NCI-H2029 (cell line): ENCODE measurements around the gene HIPK2.

Source experiments
- DNase-seq: peaks from one replicate; lab custom pipeline; 2025; lab: John Stamatoyannopoulos, UW

HIPK2 gene

DNA sequence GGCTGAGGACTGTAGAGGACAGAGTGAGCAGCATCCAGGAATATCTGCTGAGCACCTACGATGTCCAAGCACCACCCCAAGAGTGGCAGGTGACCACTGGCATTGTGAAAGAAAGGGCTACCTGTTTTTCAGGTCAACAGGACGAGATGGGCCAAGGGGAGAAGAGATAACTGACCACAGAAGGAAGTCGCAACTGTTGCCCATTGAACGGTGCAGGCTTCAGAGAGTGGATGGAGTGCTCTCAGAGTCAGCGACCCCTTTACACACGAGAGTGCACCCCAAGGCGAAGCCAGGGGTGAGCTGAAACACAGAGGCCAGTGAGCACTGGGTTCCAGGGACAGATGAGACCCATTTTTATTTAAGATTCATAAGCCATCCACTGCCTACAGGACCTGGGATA lies 42.3 kb downstream of the HIPK2 start:
- no peak for DNase-seq

DNA sequence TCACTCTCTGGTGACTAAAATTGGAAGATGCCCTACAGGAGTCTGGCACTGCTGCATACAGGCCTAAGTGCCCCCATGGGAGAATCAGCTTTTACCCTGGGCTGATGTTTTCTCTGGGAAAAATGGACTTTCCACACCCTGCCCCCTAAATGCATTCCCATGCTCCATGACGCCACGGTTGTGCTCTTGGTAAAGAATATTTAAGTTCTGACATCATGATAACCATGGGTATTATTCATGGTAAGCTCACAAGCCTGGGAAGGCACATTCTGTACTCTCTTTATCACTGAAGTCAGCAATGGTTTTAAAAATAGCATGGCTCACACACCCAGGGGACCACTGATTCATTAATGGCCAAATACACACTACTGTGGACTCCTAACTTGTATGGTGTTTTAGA lies 43.4 kb downstream of the HIPK2 start:
- no peak for DNase-seq

DNA sequence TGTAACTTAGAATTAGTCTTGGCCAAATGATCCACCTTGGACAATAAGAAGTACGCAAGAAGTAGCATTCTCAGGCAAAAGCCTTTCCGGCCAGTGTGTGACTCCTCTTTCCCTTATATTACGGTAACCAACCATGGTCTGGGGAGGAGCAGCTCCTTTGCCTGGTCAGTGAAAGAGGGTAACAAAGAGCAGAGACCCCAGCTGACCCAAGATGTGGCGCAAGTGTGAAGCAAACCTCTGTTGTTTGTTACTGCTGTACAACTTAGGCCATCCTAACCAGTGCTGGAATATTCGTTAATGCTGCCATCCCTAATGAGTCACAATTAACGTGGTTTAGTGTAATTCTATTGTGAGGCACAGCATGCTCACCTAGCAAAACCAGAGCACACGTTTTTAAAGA lies 44.0 kb downstream of the HIPK2 start:
- DNase-seq: no peak

DNA sequence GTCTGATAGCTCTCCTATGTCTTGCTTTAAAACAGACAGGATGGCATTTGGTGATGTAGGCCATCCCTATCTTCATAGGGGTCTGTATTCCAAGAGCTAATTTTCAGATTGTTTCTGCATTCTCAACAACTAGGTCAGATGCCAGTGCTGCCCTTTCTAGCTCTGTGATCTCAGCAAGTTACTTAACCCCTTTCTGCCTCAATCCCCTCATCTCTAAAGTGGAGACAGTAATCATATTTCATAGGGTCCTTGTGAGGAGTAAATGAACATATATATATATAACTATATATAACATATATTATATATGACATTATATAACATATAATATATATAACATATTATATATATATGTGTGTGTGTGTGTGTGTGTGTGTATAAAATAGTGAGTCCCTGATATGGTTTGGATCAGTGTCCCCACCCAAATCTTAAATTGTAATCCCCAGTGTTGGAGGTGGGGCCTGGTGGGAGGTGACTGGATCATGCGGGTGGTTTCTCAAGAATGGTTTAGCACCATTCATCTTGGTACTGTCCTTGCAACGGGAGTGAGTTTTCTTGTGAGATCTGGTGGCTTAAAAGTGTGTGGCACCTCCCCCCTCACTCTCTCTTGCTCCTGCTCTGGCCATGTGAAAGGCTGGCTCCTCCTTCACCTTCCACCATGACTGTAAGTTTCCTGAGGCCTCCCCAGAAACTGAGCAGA lies 45.2 kb downstream of the HIPK2 start:
- DNase-seq: no peak

DNA sequence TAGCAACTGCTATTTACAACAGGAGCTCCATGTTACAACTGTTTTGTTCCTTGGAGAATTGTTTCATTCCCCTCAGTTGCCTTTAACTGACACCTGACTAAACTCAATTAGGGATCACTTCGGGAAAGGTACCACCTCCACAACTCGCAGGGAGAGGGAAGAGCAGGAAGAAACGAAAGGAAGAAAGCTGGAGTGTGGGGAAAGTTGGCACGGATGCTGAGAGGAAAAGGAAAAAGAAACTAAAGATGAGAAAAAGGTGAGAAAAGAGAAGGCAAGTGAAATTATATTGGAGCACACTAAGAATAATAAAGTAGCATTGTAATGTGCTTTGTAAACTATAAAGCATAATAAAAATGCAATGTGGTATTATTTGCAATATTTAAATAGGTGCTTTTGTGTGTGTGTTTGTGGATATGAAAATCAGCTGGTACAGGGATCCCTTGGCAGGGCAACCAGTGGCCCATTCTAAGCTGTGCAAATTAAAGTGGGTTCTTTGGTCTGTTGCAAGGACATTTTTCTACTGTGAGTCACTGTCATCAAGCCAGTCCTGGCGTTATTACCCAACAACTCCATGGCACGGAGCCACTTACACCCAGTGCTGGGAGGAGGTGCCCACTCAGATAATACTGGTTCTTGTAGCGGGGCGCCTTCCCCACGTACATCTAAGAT lies 45.9 kb downstream of the HIPK2 start:
- peak; percentile 50 for DNase-seq

DNA sequence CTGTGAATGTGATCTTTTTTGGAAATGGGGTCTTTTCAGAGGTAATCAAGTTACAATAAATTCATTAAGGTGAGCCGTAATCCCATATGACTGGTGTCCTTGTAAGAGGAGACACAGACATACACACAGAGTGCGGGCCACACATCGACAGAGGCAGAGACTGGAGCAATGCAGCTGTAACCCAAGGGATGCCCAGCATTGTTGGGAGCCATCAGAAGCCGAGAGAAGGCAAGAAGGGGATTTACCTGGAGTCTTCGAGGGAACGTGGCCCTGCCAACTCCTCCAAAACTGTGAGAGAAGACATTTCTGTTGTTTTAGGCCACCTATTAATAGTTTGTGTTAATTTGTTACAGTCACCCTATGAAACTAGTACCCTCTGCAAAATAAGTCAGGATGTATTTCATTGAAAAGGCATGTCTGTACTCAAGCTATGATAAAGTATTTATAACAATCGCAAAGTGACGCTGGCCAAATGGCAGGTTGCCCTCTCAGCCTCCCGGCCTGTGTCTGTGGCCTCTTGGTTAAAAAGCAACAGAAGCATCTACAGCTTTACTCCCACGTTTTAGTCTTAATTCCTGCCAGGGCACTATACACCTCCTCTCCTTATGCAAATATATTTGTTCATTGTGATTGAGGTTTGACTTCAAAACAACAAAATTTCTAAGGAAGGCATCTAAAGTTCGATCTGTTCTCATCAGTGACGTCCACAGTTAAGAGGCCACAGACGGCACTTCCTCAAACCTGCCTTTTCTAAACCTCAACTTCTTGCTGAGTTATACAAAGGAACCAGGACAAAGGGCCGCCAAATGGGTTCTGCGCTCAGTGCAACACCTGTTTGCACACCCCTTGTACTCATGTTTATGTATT lies 46.8 kb downstream of the HIPK2 start:
- no peak for DNase-seq

DNA sequence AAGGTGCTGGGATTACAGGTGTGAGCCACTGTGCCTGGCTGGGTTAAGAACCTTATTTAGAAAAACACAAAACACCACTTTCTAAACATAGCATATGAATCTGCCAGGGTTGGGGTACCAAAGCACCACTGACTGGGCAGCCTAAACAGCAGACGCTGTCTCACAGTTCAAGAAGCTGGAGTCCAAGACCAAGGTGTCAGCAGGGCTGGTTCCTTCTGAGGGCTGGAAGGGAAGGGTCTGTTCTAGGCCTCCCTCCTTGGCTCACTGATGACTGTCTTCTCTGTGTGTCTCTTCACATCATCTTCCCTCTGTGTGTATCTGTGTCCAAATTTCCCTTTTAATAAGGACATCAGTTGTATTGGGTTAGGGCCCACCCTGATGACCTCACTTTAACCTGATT lies 49.6 kb downstream of the HIPK2 start:
- no peak for DNase-seq

DNA sequence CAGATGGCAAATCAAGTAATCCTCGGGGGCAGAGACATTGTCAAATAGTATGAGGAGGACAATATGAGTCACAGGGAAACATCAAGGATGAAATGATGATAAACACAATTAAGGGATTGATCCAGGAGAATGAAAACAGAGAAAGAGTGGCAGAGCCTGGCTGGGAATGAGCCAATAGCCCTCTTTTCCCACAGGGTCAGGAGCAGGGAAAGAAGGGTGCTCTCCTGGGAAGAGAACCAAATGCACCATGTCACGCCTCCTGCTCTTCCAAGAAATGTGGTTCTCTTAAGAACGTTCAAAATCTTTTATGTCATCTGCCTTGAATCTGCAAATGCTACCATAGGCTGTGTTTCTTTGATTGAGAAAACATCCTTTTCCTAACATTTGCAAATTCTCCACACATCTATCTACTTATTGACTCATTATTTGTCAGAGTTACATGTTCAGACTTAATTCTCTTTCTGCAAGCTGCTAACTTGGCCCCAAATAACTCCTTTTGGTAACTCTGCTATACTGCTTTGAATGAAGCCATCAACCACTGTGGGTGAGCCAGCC lies 50.6 kb downstream of the HIPK2 start:
- DNase-seq: no peak

DNA sequence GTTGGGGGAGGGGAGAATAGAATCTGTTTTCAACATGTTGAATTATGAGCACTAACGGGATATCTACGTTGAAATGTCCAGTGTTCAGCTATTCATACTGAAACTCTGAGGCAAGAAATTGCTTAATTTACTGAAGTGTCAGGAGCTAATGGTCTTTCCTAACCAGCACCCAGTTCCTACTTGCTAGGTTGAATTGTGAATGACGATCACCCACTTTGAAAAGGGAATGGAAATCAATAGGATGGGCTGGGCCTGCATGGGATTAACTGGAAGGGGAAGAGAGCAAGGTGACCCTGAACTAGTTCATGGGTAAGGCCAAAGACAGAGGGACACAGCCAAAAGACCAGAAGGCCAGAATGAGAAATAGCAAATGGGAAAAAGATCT lies 51.3 kb downstream of the HIPK2 start:
- DNase-seq: no peak

DNA sequence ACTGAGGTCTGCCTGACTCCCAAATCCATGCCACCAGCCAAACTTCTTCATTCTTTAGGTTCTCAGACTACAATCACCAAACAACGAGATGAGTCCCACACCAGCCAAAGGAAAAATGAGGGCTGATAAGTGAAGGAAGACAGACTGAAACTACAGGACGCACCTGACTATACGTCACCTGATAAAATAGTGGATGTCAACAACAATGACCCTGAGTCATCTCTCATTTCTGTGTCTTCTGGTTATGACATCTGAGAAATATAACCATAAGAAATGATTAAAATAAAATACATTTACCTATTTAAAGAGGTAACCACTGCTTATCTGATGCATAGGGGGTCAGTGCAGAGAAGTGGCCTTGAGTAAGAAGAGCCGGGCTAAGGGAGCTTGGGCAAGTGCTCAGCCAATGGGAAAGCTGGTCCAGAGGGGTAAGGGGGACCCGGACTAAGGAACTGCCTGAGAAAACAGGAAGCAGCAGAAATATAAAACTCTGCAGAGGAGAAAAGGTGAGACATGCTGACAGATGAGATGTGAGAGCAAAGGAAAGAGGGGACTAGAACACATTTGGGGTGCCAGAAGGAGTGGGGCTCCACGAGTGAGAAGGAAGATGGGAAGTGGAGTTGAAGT lies 51.8 kb downstream of the HIPK2 start:
- no peak for DNase-seq

DNA sequence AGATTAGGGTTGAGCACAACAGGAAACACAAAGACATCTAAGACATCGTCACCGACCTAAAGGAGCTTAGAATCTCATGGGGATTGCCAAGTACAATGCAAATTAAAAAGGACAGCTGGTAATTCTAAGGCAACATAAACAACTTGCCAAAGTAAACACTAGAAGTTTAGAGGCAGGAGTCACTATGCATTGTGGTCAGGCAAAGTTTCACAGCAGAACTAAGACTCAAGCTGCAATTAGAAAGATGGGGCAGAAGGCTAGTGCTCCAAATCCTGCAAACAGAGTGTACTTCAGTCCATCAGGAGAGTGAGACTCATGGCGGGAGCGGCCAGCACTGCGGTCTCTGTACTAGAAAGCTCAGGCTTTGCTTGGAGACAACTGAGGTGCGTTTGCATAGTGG lies 52.7 kb downstream of the HIPK2 start:
- peak; percentile 31 for DNase-seq

DNA sequence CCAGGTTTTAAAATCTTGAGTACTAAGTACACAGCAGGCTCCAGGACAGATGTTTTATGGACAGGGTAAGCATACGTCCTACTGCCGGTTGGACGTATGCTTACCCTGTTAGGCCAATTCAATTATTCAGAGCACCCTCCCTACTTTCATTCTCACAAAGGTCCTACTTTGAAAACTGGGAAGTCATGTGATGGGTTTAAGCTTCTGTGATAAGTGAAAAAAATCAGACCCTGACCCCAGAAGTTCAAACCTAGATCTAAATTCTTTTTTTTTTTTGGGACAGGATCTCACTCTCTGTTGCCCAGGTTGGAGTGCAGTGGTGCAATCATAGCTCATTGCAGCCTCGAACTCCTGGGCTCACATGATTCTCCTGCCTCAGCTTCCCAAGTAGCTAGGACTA lies 55.2 kb downstream of the HIPK2 start:
- DNase-seq: no peak

DNA sequence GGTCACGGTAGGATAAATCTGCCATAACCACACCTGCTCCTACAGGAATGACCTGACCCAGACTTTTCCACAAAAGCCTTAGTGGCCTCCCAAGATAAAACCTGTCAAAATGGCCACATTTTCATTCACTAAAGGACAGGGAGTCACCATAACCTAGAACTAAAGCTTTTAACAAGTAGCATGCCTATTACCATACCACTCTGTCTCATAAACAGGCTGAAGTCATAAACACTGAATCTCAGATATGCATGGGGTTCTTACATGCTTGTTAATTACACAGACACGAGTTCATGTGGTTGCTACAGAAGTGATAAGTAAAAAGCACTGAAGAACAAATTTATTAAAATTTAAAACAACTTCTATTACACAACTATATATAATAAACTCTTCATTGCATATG lies 56.0 kb downstream of the HIPK2 start:
- DNase-seq: no peak

DNA sequence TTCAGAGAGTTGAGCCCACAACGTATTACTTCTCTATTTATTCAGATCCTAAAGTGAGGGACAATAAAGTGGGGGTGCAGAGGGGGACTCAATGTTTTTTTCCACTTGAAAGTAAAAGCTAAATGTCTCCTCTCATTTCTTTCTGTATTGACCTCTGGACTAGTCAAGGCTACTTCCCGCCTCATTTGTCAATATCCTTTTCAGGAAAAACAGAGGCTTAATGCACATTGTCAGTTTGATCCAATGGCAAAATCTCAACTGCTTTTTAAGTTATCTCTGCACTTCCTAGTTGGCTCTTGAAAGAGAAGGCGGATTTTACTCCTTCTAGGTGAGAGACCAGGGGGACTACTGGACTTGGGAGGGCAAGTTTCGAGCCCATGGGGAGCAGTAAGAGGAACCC lies 56.4 kb downstream of the HIPK2 start:
- DNase-seq: no peak

DNA sequence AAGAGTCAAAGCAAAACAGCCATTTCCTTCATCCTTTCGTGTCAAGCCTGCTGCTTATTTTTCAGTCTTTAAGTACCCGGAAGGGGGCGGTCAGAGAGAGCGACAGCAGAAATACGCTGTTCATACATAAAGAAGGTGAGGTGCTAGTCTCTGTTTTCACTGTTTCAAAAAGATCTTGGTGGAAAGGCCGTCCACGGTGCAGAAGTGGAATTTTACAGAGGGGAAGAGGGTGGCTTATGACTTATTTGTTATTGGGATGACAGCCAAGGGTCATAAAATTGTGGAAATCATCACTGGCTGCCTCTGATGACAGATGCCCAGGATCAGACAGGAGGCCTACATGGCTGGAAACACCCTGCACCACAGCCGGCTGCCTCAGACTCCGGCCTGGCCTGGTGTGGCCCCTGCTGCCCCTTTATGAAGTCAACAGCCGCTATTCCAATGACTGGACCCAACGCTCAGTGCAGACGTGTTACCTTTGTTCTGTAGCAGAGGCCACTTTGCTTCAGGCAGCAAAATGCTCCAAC lies 57.0 kb downstream of the HIPK2 start:
- peak; percentile 53 for DNase-seq

DNA sequence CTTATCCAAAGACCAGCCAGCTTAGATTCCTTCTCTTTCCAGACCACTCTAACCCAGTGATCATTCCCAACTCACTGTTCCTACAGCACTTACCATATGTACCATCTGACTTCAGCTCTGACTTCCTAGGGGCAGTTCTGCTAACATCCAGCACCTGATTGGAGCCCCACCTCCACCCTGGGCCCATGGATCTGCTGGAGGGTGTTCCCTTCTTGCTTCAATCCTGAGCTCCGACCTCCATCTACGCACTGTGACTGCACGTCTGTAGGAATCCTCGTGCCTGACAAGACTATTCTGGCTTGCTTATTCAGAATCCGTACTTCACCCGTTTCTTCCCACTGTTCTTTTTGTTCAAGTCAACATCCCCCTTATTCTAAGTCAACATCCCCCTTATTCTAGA lies 57.6 kb downstream of the HIPK2 start:
- no peak for DNase-seq

DNA sequence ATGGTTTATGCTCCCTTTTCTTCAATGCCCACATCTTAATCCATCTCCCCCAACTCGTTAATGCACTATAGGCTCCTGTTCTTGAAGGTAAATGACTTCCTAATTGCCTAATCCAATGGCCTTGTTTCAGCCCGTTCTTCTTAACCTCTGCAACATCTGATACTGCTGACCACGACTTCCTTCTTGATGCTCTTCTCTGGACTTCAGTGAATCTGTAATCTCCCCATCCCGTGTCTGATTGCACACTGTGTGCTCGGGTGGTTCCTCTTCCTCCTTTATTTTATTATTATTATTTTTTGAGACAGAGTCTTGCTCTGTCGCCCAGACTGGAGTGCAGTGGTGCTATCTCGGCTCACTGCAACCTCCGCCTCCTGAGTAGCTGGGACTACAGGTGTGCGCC lies 58.9 kb downstream of the HIPK2 start:
- no peak for DNase-seq

DNA sequence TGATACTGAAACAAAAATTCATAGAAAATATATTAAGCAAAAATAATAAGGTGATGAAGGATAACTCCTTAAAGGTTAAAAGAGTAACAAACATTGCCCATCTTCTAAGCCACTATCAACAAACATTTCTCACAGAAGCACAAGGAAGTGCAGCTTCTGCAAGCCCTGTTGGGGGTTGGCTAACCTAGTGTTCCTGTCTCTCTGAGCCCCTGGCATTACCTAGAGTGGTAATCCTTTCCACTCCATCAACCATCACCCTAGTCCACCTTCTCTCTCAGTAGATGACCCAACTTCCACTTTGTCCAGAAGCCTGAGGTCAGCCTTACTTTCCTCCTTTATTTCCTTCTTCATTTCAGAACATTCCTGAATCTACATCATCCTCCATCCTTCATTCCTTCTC lies 59.7 kb downstream of the HIPK2 start:
- DNase-seq: no peak

DNA sequence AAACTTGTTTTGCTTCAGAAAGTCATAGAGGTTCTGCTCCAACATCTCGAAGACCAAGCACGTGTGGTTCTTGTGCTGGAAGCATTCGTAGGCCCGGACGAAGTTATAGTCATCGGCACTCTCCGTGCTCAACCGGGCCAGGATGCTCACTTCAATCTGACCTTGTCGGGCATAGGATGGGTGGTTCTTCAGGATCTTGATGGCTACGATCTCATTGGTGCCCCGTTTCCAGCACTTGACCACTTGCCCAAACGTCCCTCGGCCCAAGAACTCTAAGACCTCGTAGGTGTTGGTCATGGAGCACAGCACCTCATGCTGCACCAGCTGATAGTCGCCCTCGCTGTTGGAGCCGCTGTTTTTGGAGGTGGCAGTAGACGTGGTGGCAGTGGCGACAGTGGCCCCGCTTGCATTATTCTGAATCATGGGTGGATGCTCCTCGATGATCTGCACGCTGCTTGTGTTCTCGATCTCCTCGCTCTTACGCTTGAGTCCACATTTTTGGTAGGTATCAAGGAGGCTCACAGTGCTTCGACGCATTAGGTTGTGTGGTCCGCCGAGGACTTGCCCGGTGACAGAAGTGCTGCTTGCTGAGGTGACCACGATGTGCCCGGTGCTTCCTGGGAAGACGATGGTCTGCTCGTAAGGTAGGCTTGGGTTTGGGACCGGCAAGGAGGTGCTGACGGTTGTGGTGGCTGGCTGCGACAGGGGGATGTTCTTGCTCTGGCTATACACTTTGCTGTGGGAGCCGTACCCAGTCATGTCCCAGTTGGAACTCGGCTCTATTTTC lies 61.4 kb downstream of the HIPK2 start:
- no peak for DNase-seq

DNA sequence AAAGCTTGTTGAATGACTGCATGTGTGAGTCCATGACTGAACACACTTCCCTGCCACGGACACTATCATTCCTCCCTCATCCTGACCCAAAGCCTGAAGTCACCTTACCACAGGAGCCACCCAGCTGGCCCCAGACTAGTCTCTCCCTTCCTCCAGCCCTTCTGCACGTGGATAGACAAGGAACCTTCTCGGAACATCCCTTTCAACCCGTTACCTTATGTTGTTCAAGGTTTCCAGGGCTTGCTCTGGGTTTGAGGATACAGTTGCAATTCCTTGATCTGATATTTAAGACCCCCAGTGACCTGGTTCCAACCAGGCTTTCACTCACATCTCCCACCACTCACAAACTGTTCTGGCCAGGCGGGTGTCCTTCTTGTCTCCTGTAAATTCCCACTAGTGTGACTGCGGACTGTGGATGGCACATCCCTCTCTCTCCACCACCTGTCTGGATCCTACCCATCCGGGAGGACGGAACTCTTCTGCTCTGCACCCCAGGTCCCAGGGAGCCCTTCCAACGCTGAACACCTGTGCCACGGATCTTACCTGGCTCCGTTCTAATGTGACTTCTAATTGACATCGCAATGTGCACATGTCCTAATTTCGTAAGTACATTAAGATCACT lies 62.5 kb downstream of the HIPK2 start:
- DNase-seq: no peak
